ENCODE measurements around the gene ZFR. TPM values are rescaled to one million over a fixed set of nuclear protein-coding genes. Genes with fewer than 3 reads are reported as not detected.
"Not testable (repeated sequence)": the region's sequence is repeated elsewhere in the genome, so short reads cannot be mapped to it uniquely, and the experiment has no call there.

ZFR gene
- total and polyA plus RNA-seq, 4 donors, result 93.5 to 162 (median 117) TPM

DNA sequence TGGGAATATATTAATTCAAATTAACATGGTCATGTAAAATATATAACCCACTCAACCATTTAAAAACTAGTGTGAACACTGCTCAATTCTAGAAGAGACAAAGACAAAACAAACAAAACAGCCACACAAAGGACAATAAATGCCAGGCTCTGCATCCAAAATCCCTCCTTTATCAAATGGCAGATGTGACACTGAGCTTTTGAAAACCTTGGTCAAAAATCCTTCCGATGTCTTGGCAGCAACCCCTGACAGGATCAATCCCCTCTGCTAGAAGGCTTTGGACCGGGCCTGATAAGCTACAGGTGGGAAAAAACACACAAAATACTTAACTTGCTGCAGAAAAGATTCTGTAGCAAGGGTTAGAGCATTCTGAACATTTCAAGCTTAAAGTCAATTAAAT lies 61.5 kb downstream of the ZFR start:
- Histone ChIP-seq H3K27me3 (ENCODE audit: control insufficient read depth, insufficient read depth, low read length) (no peaks in the 10 kb centered on the region), H3K4me1 (ENCODE audit: control insufficient read depth, insufficient read depth, low read length) (no peaks in the 10 kb centered on the region), H3K27ac (ENCODE audit: low read depth, low read length) (no peak overlapping the region), H3K36me3 (ENCODE audit: control insufficient read depth, insufficient read depth, low read length) (peaks cover 8% of the 10 kb centered on the region), H3K4me3 (ENCODE audit: low read depth, low read length) (no peak overlapping the region), H3K9me3 (ENCODE audit: control insufficient read depth, insufficient read depth, low read length) (no peaks in the 10 kb centered on the region)
- no peak for DNase-seq (ENCODE audit: low read depth in 4 of 6, low spot score in 6 of 6)
- 60% methylated on average over 1 of the region's 2 CpGs for WGBS (ENCODE audit: insufficient coverage)

DNA sequence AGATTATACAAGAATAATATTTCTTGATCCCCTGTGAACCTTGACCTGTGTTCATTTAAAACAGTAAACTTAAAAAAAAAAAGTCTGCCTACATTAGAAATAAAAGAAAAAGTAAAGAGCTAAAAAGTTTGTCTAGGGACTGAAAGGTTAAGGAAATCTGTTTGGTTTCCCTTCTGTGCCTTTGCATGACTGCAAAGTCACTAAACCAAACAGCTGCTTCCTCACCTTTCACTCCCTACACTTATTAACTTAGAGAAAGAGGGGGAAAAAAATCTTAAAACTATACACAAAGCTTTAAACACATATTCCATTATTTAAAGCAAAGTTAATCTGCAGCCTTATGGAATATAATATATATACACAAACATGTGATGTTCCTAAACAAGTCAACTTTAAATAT lies 65.1 kb downstream of the ZFR start:
- H3K4me1 ChIP-seq (ENCODE audit: control insufficient read depth, insufficient read depth, low read length), result no peaks in the 10 kb centered on the region
- no peak overlapping the region for H3K4me3 ChIP-seq (ENCODE audit: low read depth, low read length)
- H3K9me3 ChIP-seq (ENCODE audit: control insufficient read depth, insufficient read depth, low read length), result no peaks in the 10 kb centered on the region
- H3K36me3 ChIP-seq (ENCODE audit: control insufficient read depth, insufficient read depth, low read length), result peaks cover 24% of the 10 kb centered on the region
- no peaks in the 10 kb centered on the region for H3K27me3 ChIP-seq (ENCODE audit: control insufficient read depth, insufficient read depth, low read length)
- no peak for DNase-seq (ENCODE audit: low read depth in 4 of 6, low spot score in 6 of 6)
- no peak overlapping the region for H3K27ac ChIP-seq (ENCODE audit: low read depth, low read length)

DNA sequence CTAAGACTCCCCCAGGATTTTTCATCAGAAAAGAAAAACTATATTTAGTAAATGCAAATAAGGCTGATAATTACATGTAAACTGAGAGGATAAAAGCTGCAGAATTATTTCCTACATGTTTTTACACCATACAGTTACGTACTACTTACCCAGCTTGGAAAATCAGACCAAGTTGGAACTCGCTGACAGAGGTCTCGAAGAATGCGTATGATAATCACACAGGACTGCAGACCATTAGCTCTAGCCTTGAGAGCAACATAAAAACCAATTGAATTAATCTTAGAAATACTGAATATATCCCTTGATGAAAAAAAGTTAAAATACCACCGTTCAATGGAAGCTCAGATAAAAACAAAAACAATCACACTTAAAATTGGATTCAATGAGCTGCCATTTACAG lies 65.6 kb downstream of the ZFR start:
- Histone ChIP-seq H3K27me3 (ENCODE audit: control insufficient read depth, insufficient read depth, low read length) (no peaks in the 10 kb centered on the region), H3K4me1 (ENCODE audit: control insufficient read depth, insufficient read depth, low read length) (no peaks in the 10 kb centered on the region), H3K36me3 (ENCODE audit: control insufficient read depth, insufficient read depth, low read length) (peaks cover 24% of the 10 kb centered on the region), H3K4me3 (ENCODE audit: low read depth, low read length) (no peak overlapping the region), H3K9me3 (ENCODE audit: control insufficient read depth, insufficient read depth, low read length) (no peaks in the 10 kb centered on the region), H3K27ac (ENCODE audit: low read depth, low read length) (no peak overlapping the region)
- no peak for DNase-seq (ENCODE audit: low read depth in 4 of 6, low spot score in 6 of 6)
- WGBS (ENCODE audit: insufficient coverage), result no CpG with 5 or more reads among the region's 5 CpGs

DNA sequence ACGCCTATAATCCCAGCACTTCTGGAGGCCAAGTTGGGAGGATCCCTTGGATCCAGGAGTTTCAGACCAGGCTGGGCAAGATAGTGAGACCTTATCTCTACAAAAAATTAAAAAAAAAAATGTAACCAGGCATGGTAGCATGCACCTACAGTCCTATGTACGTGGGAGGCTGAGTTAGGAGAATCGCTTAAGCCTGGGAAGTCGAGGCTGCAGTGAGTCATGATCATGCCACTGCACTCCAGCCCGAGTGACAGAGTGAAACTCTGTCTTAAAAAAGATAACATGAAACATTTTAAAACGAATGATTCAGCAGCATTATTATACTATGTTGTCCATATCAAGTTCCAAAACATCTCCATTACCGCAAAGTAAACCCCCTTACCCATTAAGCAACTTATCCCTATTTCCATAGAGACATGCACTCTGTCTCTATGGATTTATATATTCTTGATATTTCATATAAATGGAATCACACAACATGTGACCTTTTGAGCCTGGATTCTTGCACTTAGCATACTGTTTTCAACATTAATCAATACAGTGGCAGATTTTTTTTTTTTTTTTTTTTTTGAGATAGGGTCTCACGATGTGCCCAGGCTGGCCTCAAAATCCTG lies 74.9 kb downstream of the ZFR start:
- Histone ChIP-seq H3K27me3 (ENCODE audit: control insufficient read depth, insufficient read depth, low read length) (no peaks in the 10 kb centered on the region), H3K4me1 (ENCODE audit: control insufficient read depth, insufficient read depth, low read length) (no peaks in the 10 kb centered on the region), H3K4me3 (ENCODE audit: low read depth, low read length) (no peak overlapping the region), H3K36me3 (ENCODE audit: control insufficient read depth, insufficient read depth, low read length) (peaks cover 22% of the 10 kb centered on the region), H3K9me3 (ENCODE audit: control insufficient read depth, insufficient read depth, low read length) (no peaks in the 10 kb centered on the region), H3K27ac (ENCODE audit: low read depth, low read length) (no peak overlapping the region)
- 95% methylated on average over 4 of the region's 8 CpGs for WGBS (ENCODE audit: insufficient coverage)
- DNase-seq (ENCODE audit: low read depth in 4 of 6, low spot score in 6 of 6), result no peak

DNA sequence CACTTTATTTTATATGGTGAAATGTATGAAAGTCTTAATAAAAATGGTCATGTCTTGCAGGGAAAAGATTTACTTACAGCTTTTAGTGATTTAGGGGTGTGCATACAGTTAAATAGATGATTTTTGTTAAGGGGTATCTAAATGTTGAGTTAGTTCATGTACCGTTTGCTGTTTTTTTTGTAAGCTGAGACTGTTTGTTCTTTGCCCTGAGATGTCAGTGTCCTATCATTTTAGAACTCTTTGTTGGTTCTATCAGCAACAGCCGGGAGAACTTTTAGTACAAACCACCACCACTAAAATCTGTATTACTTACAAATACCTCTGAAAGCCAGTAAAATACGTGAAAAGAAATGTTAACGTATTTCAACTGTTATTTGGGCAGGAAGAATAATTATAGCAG lies 75.5 kb downstream of the ZFR start:
- no CpG with 5 or more reads among the region's 4 CpGs for WGBS (ENCODE audit: insufficient coverage)
- Histone ChIP-seq H3K4me3 (ENCODE audit: low read depth, low read length) (no peak overlapping the region), H3K27ac (ENCODE audit: low read depth, low read length) (no peak overlapping the region), H3K9me3 (ENCODE audit: control insufficient read depth, insufficient read depth, low read length) (no peaks in the 10 kb centered on the region), H3K36me3 (ENCODE audit: control insufficient read depth, insufficient read depth, low read length) (peaks cover 25% of the 10 kb centered on the region), H3K27me3 (ENCODE audit: control insufficient read depth, insufficient read depth, low read length) (no peaks in the 10 kb centered on the region), H3K4me1 (ENCODE audit: control insufficient read depth, insufficient read depth, low read length) (no peaks in the 10 kb centered on the region)
- no peak for DNase-seq (ENCODE audit: low read depth in 4 of 6, low spot score in 6 of 6)

DNA sequence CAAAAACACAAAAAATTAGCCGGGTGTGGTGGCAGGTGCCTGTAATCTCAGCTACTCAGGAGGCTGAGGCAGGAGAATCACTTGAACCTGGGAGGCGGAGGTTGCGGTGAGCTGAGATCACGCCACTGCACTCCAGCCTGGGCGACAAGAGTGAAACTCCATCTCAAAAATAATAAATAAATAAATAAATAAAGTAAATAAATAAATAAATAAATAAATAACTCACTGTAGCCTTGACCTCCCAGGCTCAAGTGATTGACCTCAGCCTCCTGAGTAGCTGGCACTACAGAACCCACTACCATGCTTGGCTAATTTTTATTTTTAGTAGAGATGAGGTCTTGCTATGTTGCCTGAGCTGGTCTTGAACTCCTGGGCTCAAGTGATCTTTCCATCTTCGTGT lies 77.3 kb downstream of the ZFR start:
- H3K9me3 ChIP-seq (ENCODE audit: control insufficient read depth, insufficient read depth, low read length); H3K27me3 ChIP-seq (ENCODE audit: control insufficient read depth, insufficient read depth, low read length); H3K4me3 ChIP-seq (ENCODE audit: low read depth, low read length); DNase-seq (ENCODE audit: low read depth in 4 of 6, low spot score in 6 of 6); H3K27ac ChIP-seq (ENCODE audit: low read depth, low read length); H3K4me1 ChIP-seq (ENCODE audit: control insufficient read depth, insufficient read depth, low read length): not testable (repeated sequence)
- H3K36me3 ChIP-seq (ENCODE audit: control insufficient read depth, insufficient read depth, low read length), result peaks cover 21% of the 10 kb centered on the region
- WGBS (ENCODE audit: insufficient coverage), result no CpG with 5 or more reads among the region's 6 CpGs

DNA sequence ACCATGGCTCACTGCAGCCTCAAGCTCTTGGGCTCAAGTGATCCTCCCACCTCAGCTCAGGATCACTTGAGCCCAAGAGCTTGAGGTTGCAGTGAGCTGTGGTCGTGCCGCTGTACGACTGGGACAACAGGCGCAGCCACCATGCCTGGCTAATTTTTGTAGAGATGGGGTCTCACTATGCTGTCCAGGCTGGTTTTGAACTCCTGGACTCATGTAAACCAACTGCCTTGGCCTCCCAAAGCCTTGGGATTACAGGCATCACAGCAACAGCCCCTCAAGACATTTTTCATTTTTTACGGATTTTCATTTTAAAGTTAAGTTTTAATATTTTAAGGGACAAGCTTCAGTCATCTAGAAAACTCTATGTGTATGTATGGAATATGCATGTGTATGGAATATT lies 78.9 kb downstream of the ZFR start:
- no peak for DNase-seq (ENCODE audit: low read depth in 4 of 6, low spot score in 6 of 6)
- Histone ChIP-seq H3K9me3 (ENCODE audit: control insufficient read depth, insufficient read depth, low read length) (no peaks in the 10 kb centered on the region), H3K27ac (ENCODE audit: low read depth, low read length) (no peak overlapping the region), H3K27me3 (ENCODE audit: control insufficient read depth, insufficient read depth, low read length) (no peaks in the 10 kb centered on the region), H3K4me1 (ENCODE audit: control insufficient read depth, insufficient read depth, low read length) (no peaks in the 10 kb centered on the region), H3K4me3 (ENCODE audit: low read depth, low read length) (no peak overlapping the region), H3K36me3 (ENCODE audit: control insufficient read depth, insufficient read depth, low read length) (peaks cover 24% of the 10 kb centered on the region)
- WGBS (ENCODE audit: insufficient coverage), result no CpG with 5 or more reads among the region's 5 CpGs

DNA sequence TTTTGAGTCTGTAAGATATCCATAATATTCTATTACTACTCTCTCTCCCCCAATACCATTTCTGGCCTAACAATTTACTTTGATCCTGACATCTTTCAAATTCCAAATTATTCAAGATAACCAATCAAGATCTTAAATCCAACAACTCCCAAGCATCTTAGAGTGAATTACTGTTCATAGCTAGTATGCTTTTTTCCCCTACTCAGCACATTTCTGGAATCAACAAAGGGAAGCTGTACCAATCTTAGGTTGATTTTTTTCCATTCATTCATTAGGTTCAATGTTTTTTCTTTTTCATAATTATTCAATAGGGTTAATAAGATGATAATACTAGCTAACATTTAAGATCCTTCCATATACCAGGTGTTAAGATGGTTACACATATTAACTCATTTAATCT lies 81.5 kb downstream of the ZFR start:
- peaks cover 15% of the 10 kb centered on the region for H3K36me3 ChIP-seq (ENCODE audit: control insufficient read depth, insufficient read depth, low read length)
- no peak overlapping the region for H3K27ac ChIP-seq (ENCODE audit: low read depth, low read length)
- no peak overlapping the region for H3K4me3 ChIP-seq (ENCODE audit: low read depth, low read length)
- H3K27me3 ChIP-seq (ENCODE audit: control insufficient read depth, insufficient read depth, low read length), result no peaks in the 10 kb centered on the region
- H3K4me1 ChIP-seq (ENCODE audit: control insufficient read depth, insufficient read depth, low read length), result no peaks in the 10 kb centered on the region
- no peak for DNase-seq (ENCODE audit: low read depth in 4 of 6, low spot score in 6 of 6)
- H3K9me3 ChIP-seq (ENCODE audit: control insufficient read depth, insufficient read depth, low read length), result no peaks in the 10 kb centered on the region

DNA sequence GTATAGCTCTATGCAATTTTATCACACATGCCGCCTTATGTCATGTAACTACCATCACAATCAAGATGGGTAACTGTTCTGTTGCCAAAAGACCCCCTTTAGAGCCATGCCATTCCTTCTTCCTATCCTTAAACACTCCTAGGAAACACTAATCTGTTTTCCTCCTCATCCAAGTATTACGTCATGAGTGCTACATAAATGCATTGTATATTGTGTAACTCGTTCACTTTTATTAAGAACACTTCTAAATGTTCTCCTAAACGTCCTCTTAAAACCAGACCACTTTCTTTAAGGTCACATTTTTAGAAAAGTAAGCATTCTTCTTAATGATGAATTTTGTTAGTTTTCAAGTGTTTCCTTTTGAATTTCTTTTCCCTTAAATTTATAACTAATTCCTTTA lies 82.0 kb downstream of the ZFR start:
- Histone ChIP-seq H3K36me3 (ENCODE audit: control insufficient read depth, insufficient read depth, low read length) (peaks cover 15% of the 10 kb centered on the region), H3K9me3 (ENCODE audit: control insufficient read depth, insufficient read depth, low read length) (no peaks in the 10 kb centered on the region), H3K27me3 (ENCODE audit: control insufficient read depth, insufficient read depth, low read length) (no peaks in the 10 kb centered on the region), H3K27ac (ENCODE audit: low read depth, low read length) (no peak overlapping the region), H3K4me3 (ENCODE audit: low read depth, low read length) (no peak overlapping the region), H3K4me1 (ENCODE audit: control insufficient read depth, insufficient read depth, low read length) (no peaks in the 10 kb centered on the region)
- WGBS (ENCODE audit: insufficient coverage), result 100% methylated on average over 1 of the region's 4 CpGs
- no peak for DNase-seq (ENCODE audit: low read depth in 4 of 6, low spot score in 6 of 6)

DNA sequence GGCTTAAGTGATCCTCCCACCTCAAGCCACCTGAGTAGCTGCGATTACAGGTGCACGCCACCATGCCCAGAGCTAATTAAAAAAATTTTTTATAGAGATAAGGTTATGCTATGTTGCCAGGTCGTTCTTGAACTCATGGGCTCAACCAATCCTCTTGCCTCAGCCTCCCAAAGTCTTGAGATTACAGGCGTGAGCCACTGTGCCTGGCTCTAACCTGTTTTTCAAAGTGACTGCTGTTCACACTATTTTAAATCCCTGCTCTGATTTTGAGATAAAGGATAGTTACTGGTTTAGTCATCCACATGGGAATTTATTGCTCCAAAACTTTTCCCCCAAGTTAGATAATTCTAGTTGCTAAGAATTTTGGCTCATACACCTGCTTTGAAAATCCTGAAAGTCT lies 83.6 kb downstream of the ZFR start:
- WGBS (ENCODE audit: insufficient coverage), result no CpG with 5 or more reads among the region's 4 CpGs
- Histone ChIP-seq H3K9me3 (ENCODE audit: control insufficient read depth, insufficient read depth, low read length) (no peaks in the 10 kb centered on the region), H3K4me1 (ENCODE audit: control insufficient read depth, insufficient read depth, low read length) (no peaks in the 10 kb centered on the region), H3K36me3 (ENCODE audit: control insufficient read depth, insufficient read depth, low read length) (peaks cover 18% of the 10 kb centered on the region), H3K4me3 (ENCODE audit: low read depth, low read length) (no peak overlapping the region), H3K27me3 (ENCODE audit: control insufficient read depth, insufficient read depth, low read length) (no peaks in the 10 kb centered on the region), H3K27ac (ENCODE audit: low read depth, low read length) (no peak overlapping the region)
- no peak for DNase-seq (ENCODE audit: low read depth in 4 of 6, low spot score in 6 of 6)

Measured in spinal cord (tissue), 10 donors.